PC-3 (cell line): ENCODE measurements around the gene PPIL1.

Experiments used
- CTCF ChIP-seq: fragments of 300-600 bp; sonication (generic); conservative IDR thresholded peaks from 2 replicates; pipeline ENCODE4 v1.5.1; 2017; ENCODE audit warnings: antibody characterized with exemption, low read depth, mild to moderate bottlenecking, low read length
- EZH2phosphoT487 ChIP-seq: fragments of 300-600 bp; sonication (generic); IDR thresholded peaks from 2 replicates; pipeline ENCODE4 v1.6.1; 2018; ENCODE audit warnings: mild to moderate bottlenecking, antibody characterized with exemption, low read length, borderline replicate concordance

GRCh38 chr6:36907781-36908180 lies 33.2 kb upstream of the PPIL1 start:
- TF ChIP-seq CTCF (no peak), EZH2phosphoT487 (no peak)
